ENCODE data around the gene CASP2.

DNA sequence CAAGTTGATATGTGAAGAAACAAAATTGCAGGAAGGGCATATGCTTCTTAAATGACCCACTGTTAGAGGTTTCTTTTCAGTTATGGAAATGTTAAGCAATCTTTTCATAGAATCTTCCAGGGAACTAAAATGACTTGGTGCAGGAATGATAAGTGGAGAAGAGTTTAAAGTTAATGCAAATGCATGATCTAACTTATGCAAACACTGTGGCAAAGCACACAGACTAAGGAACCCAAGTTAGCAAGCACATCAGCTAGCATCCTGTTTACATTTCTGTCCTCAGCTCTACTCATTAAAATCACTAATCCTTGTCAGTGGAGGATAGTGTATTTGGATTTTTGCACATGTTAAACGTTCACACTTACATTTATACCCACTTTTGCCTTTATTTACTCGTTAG lies 37.1 kb downstream of the CASP2 start:
- TF ChIP-seq, protein P1, sequence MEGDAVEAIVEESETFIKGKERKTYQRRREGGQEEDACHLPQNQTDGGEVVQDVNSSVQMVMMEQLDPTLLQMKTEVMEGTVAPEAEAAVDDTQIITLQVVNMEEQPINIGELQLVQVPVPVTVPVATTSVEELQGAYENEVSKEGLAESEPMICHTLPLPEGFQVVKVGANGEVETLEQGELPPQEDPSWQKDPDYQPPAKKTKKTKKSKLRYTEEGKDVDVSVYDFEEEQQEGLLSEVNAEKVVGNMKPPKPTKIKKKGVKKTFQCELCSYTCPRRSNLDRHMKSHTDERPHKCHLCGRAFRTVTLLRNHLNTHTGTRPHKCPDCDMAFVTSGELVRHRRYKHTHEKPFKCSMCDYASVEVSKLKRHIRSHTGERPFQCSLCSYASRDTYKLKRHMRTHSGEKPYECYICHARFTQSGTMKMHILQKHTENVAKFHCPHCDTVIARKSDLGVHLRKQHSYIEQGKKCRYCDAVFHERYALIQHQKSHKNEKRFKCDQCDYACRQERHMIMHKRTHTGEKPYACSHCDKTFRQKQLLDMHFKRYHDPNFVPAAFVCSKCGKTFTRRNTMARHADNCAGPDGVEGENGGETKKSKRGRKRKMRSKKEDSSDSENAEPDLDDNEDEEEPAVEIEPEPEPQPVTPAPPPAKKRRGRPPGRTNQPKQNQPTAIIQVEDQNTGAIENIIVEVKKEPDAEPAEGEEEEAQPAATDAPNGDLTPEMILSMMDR (IDR thresholded peaks at IDR 0.05), result no peak
- TF ChIP-seq EP300 (IDR thresholded peaks at IDR 0.05) (no peak), POLR2A (IDR thresholded peaks at IDR 0.05) (no peak)

All from tibial nerve (tissue), 4 donors.